Body of pancreas (tissue), 4 donors: ENCODE data around the gene PCDHGA8.
"Not testable (repeated sequence)": the region's sequence is repeated elsewhere in the genome, so short reads cannot be mapped to it uniquely, and the experiment has no call there.

Experiments used
- CTCF ChIP-seq, 7 experiments: fragments of 450-650 bp in 4 of 7; fragments of 200-600 bp in 3 of 7; sonication (generic) in 3 of 7; IDR thresholded peaks; one replicate each; pipeline ENCODE4 v1.5.1; 2016 to 2019; ENCODE audit warnings: antibody characterized with exemption in 7 of 7
- POLR2A ChIP-seq, 3 donors: fragments of 450-650 bp; IDR thresholded peaks; one replicate each; pipeline ENCODE4 v1.6.1; 2016; ENCODE audit warnings: antibody characterized with exemption in 3 of 3, mild to moderate bottlenecking in 2 of 3

- TF ChIP-seq CTCF, POLR2A (IDR thresholded peaks at IDR 0.05): not testable (repeated sequence)
Measured at GRCh38 chr5:141375444-141376155, 16.8 kb upstream of the PCDHGA8 start.
